ENCODE results near the gene TXNL4A.
"Not testable (repeated sequence)": the region's sequence is repeated elsewhere in the genome, so short reads cannot be mapped to it uniquely, and the experiment has no call there.

The TXNL4A gene

DNA sequence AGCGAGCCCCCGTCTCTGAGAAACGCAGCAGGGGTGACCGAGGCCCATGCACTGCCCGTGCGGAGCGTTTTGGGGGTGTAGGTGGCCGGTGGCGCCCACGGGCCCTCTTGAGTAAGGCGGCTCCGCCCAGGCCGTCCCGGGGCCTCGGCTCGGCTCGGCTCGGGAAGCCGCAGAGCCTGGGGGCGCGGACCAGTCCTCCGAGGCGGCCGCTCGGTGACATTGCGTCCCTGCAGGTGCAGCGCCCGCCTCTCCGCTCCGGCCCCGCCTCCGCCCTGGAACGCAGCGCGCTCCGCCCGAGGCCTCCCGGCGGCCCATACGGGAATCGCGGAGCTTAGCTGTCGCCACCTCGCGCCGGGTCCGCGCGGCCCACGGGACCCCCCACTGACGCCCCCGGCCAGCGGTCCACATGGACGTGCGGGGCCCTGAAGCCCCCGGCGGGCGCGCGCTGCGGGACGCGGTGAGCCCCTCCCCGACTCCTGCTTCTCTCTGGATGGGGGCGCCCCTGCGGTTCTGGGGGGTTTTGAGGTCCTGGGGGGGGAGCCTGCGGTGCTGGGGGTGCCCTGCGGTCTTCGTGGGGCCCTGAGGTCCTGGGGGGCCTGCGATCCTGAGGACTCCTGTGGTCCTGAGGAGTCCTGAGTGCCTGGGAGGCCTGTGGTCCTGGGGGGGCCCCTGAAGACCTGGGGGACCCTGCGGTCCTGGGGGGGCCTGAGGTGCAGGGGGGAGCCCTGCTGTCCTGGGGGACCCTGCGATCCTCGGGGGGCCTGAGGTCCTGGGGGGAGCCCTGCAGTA lies 23.8 kb downstream of the TXNL4A start, which contains the start of gene HSBP1L1:
TSS of gene HSBP1L1 (plus strand) at position 314 of the 789 bp plus-strand sequence. CDS start at position 407, 93 bp downstream.
- DNase-seq: peak in 12 of 58 donors; percentile 27 to 45 (median 33)

DNA sequence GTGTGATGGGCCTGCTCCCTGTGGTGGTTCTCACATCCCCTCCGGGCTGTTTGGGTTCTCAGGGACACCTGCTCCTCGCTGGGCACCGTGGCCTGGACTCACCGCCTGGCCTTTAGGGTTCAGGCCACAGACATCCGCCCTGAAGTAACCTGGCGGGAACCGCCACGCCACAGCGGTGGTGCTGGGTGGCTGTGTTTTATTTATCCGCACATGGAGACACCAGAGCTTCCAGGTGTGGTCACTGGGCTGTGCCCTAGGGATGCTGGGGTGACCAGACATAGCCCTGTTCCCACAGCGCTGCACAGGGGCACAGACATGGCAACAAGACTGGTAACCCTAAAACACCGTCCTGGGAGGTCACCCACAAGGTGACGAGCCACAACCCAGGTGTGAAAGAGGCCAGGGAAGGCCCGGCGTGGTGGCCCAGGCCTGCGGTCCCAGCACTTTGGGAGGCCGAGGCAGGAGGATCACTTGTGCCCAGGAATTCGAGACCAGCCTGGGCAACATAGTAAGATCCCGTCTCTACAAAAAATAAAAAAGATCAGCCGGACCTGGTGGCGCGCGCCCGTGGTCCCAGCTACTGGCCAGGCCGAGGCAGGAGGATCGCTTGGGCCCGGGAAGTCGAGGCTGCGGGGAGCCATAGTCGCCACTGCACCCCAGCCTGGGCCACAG lies 24.6 kb downstream of the TXNL4A start:
- no peak for DNase-seq

DNA sequence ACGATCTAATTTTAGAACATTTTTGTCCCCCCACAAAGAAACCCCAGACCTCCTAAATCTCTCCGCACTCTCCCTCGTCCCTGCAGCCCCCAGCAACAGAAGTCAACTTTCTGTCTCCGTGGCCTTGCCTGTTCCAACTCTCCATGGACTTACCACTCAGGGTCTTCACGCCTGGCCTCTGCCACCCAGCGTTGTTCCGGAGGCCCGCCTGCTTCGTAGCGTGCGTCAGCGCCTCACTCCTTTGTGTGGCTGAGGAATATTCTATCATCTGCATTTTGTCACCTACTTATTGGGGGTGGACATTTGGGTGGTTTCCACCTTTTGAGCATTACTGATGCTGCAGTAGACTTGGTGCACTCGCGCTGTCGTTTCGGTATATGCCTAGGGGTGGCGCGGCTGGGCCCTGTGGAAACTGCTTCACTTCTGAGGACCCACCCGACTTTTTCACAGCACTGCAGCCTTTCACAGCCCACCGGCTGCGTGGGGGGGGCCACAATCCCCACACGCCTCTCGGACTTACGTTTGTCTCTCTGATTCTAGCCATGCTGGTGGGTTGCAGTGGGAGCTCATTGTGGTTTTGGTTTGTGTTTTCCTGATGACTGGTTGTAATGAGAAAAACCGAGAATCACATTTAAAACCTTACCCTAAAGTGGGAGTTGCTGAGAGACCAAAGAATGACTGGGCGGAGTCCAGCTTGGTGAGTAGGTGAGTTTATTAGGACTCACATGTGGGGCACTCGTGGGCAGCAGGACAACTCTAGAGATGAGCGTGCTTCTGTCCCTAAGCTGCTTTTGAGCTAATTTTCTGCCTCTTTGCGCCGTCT lies 25.3 kb downstream of the TXNL4A start:
- peak in 7 of 58 donors; percentile 16 to 41 (median 35) for DNase-seq

DNA sequence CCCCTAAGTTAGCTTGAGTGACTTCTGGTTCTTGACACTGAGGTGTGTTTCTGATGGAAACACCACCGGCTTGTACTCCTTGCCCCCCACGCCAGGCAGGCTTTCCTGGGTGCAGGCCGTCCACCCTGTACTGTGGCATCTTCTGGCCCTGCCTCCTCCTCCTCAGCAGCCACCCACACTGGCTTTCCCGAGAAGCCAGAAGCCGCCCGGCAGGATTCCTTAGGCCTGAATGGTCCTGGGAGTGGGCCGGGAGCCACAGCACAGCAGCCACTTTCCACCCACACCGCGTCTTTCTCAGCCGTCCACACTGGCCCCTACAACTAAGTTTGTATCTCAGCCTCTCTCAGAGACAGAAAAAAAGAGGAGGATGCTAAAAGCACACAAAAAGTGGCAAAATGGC lies 26.1 kb downstream of the TXNL4A start:
- DNase-seq: peak in 1 of 58 donors; percentile 23

DNA sequence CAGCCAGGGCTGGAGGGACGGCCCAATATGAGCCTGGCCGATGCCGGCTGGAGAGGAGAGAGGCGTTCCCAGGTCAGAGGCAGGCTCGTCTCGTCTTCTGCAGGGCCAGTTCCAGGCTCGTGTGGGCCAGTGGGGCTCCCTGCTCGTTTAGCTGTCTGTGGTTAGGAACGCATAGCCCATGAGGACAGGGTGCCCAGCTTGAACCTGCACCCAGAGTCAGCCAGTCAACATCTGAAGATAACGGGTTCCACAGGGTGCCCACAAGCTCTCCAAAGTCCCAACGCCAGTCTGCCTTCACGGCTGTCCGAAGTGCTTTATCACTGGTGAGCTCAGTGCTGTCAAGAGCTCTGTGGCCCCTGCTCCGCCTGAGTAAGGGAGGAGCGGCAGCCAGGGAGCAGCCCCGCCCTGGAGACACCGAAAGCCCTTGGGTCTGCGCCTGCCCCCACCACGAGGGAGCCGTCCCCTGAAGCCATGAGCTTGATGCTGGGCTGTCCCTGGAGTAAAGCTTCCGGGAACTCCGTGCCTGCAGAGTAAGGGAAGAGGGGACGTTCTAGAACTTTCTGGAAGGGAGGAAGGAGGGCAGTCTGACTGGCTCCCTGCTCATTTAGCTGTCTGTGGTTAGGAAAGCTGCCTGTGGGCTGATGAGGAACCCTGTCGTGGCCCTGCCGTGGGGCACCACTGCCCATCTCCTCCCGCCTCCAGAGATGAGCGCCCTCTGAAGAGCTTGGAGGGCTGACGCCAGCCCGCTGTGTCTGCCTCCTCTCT lies 26.7 kb downstream of the TXNL4A start:
- peak in 1 of 58 donors; percentile 24 for DNase-seq

DNA sequence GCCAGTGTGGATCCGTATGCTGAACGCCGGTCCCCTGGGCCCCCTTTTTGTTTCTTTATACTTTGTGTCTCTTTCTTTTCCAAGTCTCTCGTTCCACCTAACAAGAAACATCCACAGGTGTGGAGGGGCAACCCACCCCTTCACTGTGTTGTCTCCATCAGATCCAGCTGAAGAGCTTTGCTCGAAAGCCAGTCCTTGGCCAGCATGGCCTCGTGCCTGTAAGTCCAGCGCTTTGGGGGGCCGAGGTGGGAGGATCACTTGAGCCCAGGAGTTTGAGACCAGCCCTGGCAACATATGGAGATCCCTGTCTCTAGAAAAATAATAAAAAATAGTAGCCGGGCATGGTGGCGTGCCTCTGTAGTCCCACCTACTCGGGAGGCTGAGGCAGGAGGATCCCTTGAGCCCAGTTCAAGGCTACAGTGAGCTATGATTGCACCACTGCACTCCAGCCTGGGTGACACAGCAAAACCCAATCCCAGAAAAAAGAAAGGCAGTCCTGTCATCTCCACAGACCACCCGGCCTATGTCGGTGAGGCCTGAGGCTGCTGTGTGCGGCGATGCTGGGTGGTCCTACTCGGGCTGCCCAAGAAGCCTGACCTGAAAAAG lies 27.3 kb downstream of the TXNL4A start:
- no peak for DNase-seq

DNA sequence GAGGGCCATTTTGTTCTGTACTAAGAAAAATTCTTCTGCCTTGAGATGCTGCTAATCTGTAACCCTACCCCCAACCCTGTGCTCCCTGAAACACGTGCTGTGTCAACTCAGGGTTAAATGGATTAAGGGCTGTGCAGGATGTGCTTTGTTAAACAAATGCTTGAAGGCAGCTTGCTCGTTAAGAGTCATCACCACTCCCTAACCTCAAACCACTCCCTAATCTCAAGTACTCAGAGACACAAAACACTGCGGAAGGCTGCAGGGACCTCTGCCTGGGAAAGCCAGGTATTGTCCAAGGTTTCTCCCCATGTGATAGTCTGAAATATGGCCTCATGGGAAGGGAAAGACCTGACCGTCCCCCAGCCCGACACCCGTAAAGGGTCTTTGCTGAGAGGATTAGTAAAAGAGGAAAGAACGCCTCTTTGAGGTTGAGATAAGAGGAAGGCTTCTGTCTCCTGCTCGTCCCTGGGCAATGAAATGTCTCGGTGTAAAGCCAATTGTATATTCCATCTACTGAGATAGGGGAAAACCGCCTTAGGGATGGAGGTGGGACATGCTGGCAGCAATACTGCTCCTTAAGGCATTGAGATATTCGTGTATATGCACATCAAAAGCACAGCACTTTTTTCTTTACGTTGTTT lies 28.1 kb downstream of the TXNL4A start:
- DNase-seq: not testable (repeated sequence)

DNA sequence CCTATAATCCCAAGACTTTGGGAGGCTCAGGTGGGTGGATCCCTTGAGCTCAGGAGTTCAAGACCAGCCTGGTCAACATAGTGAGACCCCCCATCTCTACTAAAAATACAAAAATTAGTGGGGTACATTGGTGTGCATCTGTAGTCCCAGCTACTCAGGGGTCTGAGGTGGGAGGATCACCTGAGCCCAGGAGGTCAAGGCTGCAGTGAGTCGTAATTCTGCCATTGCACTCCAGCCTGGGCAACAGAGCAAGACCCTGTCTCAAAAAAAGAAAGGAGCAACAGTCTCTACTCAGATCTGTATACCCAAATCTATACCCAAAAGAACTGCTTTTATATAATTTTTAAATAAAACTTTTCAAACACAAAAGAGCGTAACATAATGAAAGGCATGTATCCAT lies 29.4 kb downstream of the TXNL4A start:
- no peak for DNase-seq

DNA sequence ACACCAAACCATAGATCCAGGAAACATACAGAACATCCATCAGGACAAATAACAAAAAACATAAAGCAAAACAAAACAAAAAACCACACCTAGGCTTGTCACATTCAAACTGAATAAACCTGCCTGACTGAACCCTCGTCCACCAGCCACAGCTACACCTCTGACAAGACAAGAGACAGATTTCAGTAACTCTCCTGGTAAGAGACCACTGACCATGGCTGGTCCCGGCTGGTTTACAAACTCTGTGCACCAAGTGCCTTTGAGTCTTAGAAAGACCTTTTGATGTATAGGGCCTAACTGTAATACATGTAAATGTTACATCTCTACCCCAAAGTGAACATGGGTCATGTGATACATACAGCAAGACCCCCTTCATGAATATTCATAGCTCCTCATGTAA lies 32.1 kb downstream of the TXNL4A start:
- no peak for DNase-seq

DNA sequence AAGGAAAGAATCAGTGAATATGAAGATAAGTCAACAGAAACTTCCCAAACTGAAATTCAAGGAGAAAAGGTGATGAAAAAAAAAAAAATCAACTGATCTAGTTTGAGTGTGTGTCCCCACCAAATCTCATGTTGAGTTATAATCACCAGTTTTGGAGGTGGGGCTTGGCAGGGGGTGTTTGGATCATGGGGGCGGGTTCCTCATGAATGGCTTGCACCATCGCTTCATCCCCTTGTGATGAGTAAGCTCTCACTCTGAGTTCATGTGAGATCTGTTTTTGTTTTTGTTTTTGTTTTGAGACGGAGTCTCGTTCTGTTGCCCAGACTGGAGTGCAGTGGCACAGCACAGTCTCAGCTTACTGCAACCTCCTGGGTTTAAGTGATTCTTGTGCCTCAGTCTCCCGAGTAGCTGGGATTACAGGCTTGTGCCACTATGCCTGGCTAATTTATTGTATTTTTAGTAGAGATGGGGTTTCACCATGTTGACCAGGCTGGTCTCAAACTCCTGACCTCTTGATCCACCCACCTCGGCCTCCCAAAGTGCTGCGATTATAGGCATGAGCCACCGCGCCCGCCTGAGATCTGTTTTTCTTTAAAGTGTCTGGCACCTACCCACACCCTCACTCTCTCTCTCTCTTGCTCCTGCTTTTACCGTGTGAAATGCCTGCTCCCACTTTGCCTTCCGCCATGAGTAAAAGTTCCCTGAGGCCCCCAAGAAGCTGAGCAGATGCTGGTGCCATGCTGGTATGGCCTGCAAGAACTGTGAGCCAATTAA lies 32.9 kb downstream of the TXNL4A start:
- no peak for DNase-seq

DNA sequence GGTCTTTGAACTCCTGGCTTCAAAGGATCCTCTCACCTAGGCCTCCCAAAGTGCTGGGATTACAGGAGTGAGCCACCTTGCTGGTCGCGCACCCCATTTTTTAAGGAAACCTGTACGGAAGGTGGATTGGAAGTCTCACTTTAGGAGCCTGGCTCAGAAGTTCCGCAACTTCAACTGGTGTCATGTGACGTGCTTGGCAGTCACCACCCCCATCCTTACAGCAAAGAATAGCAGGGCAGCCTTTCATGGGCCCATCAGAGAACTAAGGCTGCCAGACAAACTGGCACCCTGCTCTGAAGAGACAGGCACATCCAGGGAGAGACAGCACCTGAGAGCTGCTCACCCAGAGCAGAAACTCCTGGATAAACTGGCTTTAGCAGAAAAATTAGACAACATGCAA lies 33.6 kb downstream of the TXNL4A start:
- no peak for DNase-seq

DNA sequence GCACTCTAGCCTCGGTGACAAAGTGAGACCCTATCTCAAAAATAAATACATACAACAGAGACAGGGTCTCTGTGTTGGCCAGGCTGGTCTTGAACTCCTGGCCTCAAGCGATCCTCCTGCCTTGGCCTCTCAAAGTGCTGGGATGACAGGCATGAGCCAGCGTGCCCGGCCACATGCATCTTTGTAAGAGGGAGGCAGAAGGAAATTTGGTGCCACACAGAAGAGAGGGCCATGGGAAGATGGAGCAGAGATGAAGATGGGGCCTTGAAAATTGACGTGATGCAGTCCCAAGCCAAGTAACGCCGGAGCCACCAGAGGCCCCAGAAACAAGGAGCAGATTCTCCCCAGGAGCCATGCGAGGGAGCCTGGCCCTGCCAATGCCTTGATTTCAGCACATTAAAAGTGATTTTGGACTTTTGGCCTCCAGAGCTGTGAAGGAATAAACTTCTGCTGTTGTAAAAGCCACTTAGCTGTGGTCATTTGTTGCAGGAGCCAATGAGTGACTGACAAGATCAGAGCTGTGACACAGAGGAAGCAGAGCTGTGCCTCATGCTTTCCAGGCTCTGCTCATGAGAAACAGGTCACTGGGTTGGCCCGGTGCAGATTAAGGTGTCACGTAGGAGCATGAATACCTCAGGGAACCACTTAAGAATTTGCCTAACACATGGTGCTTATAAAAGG lies 34.3 kb downstream of the TXNL4A start:
- DNase-seq: no peak

DNA sequence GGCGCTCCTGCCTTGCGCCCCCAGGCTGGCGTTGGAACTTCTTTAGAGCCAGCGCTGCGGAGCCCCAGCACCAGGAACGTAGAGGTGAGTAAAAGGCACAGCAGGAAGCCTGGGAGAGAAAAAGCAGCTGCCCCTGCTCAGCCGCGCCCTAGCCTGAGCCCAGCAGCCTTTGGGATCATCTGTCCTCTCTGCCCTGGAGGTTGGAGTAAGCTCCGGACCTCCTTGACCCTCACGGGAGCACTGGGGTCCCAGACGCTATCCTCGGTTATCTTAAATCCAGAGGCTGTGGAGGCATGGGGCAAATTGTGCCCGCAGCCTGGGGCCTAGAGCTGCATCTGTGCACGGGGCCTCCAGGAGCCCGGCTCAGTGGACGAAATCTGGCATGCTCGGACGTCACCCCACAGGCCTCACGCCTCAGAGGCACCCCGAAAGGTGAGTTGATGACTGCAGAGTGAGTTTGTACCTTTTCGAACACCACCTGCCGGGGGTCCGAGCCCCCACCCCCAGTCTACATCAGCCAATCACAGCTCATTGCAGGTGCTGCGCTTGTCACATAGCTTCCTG lies 35.3 kb downstream of the TXNL4A start:
- DNase-seq: no peak

DNA sequence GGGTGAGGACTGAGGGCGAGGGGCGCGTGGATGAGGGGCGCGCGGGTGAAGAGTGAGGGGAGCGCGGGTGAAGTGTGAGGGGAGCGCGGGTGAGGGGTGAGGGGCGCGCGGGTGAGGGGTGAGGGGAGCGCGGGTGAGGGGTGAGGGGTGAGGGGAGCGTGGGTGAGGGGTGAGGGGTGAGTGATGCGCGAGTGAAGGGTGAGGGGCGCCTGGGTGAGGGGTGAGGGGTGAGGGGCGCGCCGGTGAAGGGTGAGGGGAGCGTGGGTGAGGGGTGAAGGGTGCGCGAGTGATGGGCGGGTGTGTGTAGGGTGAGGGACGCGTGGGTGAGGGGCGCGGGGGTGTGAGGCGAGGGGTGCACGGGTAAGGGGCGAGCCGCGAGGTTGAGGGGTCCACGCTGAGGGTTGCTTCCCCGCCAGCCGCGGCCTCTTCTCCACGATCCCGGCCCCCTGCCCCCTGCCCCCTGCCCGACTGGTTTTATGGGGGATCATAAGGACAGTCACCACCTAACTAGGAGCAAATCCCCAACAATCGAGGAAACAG lies 35.8 kb downstream of the TXNL4A start:
- no peak for DNase-seq

DNA sequence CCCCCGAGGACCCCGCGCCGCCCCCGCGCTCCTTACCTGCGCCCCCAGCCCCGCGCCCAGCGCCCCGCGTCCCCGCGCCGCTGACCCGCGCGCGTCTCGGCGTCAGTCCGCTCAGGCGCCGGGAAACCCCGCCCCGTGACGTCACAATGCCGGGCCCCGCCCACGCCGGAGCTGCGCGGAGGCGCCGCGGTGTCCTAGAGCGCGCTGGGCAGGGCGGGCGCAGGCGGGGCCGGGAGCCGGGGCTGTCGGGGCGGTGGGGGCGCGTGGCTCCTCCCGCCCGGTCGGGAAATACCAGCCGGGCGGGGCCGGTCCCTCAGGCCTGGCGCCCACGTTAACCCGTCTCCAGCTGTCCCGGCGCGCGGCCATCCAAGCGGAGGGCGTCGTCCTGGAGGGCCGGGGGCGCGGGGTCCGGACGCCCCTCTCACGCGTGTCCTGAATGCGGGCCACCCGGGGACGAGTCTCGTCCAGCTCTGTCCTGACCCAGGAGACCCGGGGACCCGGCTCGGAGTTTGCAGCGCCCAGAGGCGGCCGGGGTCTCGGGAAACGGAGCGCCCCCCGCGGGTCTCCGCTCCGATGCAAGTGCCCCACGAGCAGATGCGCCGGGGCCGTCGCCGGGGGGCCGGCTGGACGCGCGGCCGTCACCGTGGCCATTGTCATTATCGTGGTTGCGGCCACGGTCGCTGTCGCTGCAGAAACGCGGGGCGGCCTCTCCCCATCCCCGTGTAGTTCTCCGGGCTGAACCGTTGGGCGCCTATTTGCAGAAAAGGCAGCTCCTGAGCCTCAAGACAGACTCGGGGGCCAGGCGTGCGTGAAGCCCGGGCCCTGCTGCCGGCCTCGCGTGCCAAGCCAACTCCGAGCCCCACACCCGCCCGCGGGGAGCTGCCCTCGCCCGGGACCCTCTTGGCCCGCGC lies 36.6 kb downstream of the TXNL4A start, which contains the start of gene SLC66A2:
TSS of gene SLC66A2 (minus strand) at position 109 of the 911 bp plus-strand sequence. CDS start 727 bp downstream, outside the sequence.
- peak; percentile 22 to 92 (median 82) for DNase-seq

DNA sequence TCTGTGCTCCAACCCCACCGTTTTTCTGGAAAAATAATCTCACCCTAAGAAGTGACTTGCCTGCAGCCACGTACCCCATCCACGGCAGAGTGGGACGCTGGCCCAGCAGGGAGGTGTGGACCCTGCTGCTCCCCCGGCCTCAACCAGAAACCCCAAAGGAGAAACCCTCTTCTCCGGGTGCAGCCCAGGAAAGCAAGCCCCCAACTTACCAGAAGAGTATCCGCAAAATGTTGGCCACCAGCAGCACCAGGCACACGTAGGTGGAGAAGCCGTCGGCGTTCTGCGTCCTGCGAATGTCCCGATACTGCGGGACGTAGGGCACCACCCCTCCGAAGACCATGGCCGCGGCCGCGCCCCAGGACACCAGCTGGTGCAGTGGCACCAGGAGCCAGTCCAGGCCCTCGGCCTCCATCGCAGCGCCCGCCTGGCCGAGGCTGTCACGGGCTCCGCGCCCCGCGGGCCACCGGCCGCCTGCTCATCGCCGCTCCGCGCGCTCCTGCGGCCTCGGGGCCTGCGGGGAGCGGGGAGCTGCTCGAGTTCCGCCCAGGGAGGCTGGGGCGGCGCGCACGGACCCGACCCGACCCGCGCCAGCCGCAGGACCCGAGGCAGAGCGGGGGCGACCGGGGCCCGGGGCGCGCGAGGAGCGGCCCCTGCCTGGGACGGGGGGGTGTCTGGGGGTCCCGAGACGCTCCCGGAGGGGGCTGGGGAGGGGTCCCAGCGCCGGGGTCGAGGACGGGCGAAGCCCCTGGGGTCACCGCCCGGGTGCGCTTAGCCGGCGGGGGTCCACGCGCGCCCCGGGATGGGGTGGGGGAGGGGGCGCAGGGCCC lies 37.6 kb downstream of the TXNL4A start:
- no peak for DNase-seq
